ENCODE data around the gene TRPM2. TPM values are rescaled to one million over a fixed set of nuclear protein-coding genes. Genes with fewer than 3 reads are reported as not detected.
A peak's percentile ranks its signal among the peaks of the same experiment; 100 is the strongest.

Gene TRPM2
- total and polyA plus RNA-seq, 8 donors: 1.3 to 10.3 (median 2.4) TPM

DNA sequence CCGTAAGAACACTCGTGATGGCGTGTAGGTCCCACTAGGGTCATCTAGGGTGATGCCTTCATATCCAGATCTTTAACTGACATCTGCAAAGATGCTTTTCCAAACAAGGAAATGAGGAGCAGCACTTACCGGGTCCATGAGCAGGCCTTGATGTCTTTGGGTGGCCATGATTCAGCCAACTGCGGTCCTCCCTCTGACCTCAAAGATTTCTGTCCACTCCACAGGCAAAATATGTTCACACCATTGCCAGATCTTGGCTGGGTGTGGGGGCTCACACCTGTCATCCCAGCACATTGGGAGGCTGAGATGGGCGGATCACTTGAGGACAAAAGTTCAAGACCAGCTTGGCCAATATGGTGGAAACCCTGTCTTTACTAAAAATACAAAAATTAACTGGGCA lies 18.2 kb downstream of the TRPM2 start:
- 92 to 95% (median 94%) methylated on average over 6 of the region's 6 CpGs for WGBS, 5 donors
- no peaks in the 10 kb centered on the region for H3K9me3 ChIP-seq
- intact Hi-C loops (cut with DNase I; ENCODE audit: low total_unique reads): no loop called here
- H3K36me3 ChIP-seq: no peaks in the 10 kb centered on the region
- H3K4me1 ChIP-seq: peaks cover 0 to 45% (median 20%) of the 10 kb centered on the region in 4 donors
- H3K4me3 ChIP-seq: no peak overlapping the region
- peaks cover 0 to 68% (median 20%) of the 10 kb centered on the region in 3 donors for H3K27me3 ChIP-seq
- DNase-seq: no peak
- H3K27ac ChIP-seq: no peak overlapping the region
- TF ChIP-seq POLR2A (IDR thresholded peaks at IDR 0.05) (no peak), EP300 (IDR thresholded peaks at IDR 0.05) (no peak), POLR2AphosphoS5 (IDR thresholded peaks at IDR 0.05) (no peak)
- TF ChIP-seq, protein P1, sequence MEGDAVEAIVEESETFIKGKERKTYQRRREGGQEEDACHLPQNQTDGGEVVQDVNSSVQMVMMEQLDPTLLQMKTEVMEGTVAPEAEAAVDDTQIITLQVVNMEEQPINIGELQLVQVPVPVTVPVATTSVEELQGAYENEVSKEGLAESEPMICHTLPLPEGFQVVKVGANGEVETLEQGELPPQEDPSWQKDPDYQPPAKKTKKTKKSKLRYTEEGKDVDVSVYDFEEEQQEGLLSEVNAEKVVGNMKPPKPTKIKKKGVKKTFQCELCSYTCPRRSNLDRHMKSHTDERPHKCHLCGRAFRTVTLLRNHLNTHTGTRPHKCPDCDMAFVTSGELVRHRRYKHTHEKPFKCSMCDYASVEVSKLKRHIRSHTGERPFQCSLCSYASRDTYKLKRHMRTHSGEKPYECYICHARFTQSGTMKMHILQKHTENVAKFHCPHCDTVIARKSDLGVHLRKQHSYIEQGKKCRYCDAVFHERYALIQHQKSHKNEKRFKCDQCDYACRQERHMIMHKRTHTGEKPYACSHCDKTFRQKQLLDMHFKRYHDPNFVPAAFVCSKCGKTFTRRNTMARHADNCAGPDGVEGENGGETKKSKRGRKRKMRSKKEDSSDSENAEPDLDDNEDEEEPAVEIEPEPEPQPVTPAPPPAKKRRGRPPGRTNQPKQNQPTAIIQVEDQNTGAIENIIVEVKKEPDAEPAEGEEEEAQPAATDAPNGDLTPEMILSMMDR (IDR thresholded peaks at IDR 0.05): no peak

DNA sequence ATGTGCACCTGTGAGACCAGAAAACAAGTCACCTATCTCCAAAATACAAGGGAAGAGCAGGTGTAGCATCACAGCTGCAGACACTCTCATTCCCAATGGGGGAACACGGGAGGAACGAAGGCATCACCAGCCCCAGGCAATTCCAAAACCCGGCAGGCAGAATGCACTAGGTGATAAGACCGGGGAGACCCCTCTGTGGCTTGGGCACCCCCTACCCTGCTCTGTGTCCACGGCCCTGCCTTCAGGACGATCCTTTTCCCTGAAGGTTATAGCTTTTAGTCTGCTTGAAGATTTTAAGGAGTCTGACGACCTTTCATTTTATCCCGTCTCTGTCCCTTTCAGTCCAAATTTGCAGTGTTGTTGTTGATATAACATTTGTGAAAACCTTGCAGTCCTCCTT lies 19.2 kb downstream of the TRPM2 start:
- 71 to 79% (median 75%) methylated on average over 8 of the region's 8 CpGs for WGBS, 5 donors
- DNase-seq: no peak
- H3K4me3 ChIP-seq: no peak overlapping the region

DNA sequence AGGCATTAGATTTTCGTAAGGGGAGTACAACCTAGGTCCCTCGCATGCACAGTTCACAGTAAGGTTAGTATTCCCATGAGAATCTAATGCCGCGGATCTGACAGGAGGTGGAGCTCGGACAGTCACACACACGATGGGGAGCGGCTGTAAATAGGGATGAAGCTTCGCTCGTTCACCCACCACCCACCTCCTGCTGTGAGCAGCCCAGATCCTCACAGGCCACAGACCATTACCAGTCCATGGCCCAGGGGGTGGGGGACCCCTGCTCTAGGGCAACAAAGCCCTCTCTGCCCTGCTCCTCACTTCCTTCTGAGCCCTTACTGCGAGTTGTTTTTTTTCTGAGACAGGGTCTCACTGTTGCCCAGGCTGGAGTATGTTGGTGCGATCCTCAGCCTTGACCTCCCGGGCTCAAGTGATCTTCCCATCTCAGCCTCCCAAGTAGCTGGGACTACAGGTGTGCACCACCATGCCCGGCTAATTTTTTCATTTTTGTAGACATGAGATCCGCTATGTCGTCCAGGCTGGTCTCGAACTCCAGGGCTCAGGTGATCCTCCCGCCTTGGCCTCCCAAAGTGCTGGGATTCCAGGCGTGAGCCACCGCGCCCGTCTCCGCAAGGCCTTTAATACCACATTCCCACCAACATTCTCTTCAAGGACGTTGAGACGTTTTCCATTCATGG lies 21.3 kb downstream of the TRPM2 start:
- Histone ChIP-seq H3K27me3 (peaks cover 0 to 77% (median 12%) of the 10 kb centered on the region in 3 donors), H3K36me3 (peaks cover 0 to 11% (median 0%) of the 10 kb centered on the region in 4 donors), H3K4me1 (peaks cover 0 to 49% (median 24%) of the 10 kb centered on the region in 4 donors), H3K27ac (peak overlapping the region in 1 of 5 donors; percentile 64), H3K4me3 (no peak overlapping the region), H3K9me3 (no peaks in the 10 kb centered on the region)
- intact Hi-C loops (cut with DNase I; ENCODE audit: low total_unique reads): no loop called here
- TF ChIP-seq EP300 (IDR thresholded peaks at IDR 0.05): no peak
- WGBS, 5 donors: 84 to 92% (median 89%) methylated on average over 24 of the region's 24 CpGs
- DNase-seq: no peak

More for the DNA sequence above, 19.2 kb downstream of the TRPM2 start:
- Histone ChIP-seq H3K27ac (no peak overlapping the region), H3K36me3 (no peaks in the 10 kb centered on the region), H3K9me3 (no peaks in the 10 kb centered on the region), H3K4me1 (peaks cover 0 to 52% (median 25%) of the 10 kb centered on the region in 4 donors), H3K27me3 (peaks cover 0 to 75% (median 18%) of the 10 kb centered on the region in 3 donors)
- TF ChIP-seq, protein P1 (IDR thresholded peaks at IDR 0.05): no peak
- TF ChIP-seq POLR2A (IDR thresholded peaks at IDR 0.05): no peak
- intact Hi-C loops (cut with DNase I; ENCODE audit: low total_unique reads): no loop called here

DNA sequence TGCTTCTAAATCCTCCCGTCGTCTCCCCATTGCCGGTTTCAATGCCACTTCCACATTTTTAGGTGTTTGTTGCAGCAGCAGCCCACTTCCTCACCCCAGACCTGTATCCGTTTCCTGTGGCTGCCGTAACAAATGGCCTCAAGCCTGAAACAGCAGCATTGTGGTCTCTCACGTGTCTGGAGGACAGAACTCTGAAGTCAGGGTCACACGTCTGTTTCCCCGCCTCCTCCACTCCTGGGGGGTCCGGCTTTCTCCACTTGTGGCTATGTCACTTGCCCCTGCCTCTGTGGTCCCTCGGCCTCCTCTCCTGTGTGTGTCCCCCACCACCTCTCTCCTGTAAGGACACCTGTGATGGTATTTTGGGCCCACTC lies 21.8 kb downstream of the TRPM2 start:
- H3K4me3 ChIP-seq: no peak overlapping the region
- H3K9me3 ChIP-seq: no peaks in the 10 kb centered on the region
- DNase-seq: peak; percentile 42 to 53
- H3K27ac ChIP-seq: peak overlapping the region in 1 of 5 donors; percentile 64
- 67 to 78% (median 75%) methylated on average over 10 of the region's 10 CpGs for WGBS, 5 donors
- peaks cover 0 to 77% (median 8%) of the 10 kb centered on the region in 3 donors for H3K27me3 ChIP-seq
- TF ChIP-seq POLR2AphosphoS5 (IDR thresholded peaks at IDR 0.05): no peak
- TF ChIP-seq, protein P1 (IDR thresholded peaks at IDR 0.05): no peak
- TF ChIP-seq POLR2A (IDR thresholded peaks at IDR 0.05): no peak
- peaks cover 0 to 44% (median 19%) of the 10 kb centered on the region in 4 donors for H3K4me1 ChIP-seq
- intact Hi-C loops (cut with DNase I; ENCODE audit: low total_unique reads): no loop called here
- peaks cover 0 to 11% (median 0%) of the 10 kb centered on the region in 4 donors for H3K36me3 ChIP-seq

DNA sequence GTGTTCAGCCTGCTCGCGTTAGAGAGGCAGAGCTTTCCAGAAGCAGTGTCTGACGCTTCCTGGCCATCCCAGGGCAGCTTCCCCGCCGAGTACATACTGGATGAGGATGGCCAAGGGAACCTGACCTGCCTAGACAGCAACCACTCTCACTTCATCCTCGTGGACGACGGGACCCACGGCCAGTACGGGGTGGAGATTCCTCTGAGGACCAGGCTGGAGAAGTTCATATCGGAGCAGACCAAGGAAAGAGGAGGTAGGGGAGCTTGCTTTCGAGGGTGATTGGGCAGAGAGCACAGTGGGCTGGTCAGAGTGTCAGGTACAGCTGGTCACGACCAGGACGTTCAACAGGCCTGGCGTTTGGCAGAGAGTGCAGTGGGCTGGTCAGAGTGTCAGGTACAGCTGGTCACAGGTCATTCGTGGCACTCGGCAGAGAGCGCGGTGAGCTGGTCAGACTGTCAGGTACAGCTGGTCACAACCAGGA lies 22.4 kb downstream of the TRPM2 start:
- H3K27ac ChIP-seq: peak overlapping the region in 1 of 5 donors; percentile 64
- peaks cover 0 to 77% (median 2%) of the 10 kb centered on the region in 3 donors for H3K27me3 ChIP-seq
- no peak for DNase-seq

More for the DNA sequence above, 22.4 kb downstream of the TRPM2 start:
- H3K36me3 ChIP-seq: peaks cover 0 to 11% (median 0%) of the 10 kb centered on the region in 4 donors
- H3K9me3 ChIP-seq: no peaks in the 10 kb centered on the region
- H3K4me3 ChIP-seq: no peak overlapping the region
- intact Hi-C loops (cut with DNase I; ENCODE audit: low total_unique reads): no loop called here
- 86 to 90% (median 89%) methylated on average over 16 to 19 of the region's 19 CpGs for WGBS, 5 donors
- H3K4me1 ChIP-seq: peaks cover 0 to 40% (median 14%) of the 10 kb centered on the region in 4 donors
- no peak for TF ChIP-seq POLR2AphosphoS5 (IDR thresholded peaks at IDR 0.05)
- no peak for TF ChIP-seq POLR2A (IDR thresholded peaks at IDR 0.05)
- TF ChIP-seq EP300 (IDR thresholded peaks at IDR 0.05): no peak
- TF ChIP-seq, protein P1 (IDR thresholded peaks at IDR 0.05): no peak

Measured in stomach (tissue), 9 donors.